ENCODE measurements around the gene MACROD2.

DNA sequence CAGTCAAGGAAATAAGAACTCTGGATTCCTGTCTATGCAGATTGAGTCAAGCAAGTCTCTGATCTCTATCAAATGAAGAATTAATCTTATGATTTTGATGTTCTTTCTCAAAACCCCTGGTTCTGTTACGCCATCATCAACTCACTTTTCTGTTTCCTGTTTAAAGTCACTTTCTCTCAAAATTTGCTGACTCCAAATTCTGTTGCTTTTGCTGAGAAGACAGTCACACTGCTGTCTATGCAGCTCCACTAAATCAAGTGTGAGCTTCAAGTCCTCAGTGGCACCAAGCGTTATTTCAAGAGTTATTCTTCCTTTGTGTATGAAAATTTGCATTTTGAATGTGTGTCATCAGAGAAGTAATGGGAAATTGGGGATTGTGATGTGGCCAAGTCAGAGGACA is 1914.7 kb downstream of the MACROD2 start:
- TF ChIP-seq, protein P1, sequence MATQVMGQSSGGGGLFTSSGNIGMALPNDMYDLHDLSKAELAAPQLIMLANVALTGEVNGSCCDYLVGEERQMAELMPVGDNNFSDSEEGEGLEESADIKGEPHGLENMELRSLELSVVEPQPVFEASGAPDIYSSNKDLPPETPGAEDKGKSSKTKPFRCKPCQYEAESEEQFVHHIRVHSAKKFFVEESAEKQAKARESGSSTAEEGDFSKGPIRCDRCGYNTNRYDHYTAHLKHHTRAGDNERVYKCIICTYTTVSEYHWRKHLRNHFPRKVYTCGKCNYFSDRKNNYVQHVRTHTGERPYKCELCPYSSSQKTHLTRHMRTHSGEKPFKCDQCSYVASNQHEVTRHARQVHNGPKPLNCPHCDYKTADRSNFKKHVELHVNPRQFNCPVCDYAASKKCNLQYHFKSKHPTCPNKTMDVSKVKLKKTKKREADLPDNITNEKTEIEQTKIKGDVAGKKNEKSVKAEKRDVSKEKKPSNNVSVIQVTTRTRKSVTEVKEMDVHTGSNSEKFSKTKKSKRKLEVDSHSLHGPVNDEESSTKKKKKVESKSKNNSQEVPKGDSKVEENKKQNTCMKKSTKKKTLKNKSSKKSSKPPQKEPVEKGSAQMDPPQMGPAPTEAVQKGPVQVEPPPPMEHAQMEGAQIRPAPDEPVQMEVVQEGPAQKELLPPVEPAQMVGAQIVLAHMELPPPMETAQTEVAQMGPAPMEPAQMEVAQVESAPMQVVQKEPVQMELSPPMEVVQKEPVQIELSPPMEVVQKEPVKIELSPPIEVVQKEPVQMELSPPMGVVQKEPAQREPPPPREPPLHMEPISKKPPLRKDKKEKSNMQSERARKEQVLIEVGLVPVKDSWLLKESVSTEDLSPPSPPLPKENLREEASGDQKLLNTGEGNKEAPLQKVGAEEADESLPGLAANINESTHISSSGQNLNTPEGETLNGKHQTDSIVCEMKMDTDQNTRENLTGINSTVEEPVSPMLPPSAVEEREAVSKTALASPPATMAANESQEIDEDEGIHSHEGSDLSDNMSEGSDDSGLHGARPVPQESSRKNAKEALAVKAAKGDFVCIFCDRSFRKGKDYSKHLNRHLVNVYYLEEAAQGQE (IDR thresholded peaks at IDR 0.05; ENCODE audit: unreplicated experiment), result no peak
- TF ChIP-seq, protein P2, sequence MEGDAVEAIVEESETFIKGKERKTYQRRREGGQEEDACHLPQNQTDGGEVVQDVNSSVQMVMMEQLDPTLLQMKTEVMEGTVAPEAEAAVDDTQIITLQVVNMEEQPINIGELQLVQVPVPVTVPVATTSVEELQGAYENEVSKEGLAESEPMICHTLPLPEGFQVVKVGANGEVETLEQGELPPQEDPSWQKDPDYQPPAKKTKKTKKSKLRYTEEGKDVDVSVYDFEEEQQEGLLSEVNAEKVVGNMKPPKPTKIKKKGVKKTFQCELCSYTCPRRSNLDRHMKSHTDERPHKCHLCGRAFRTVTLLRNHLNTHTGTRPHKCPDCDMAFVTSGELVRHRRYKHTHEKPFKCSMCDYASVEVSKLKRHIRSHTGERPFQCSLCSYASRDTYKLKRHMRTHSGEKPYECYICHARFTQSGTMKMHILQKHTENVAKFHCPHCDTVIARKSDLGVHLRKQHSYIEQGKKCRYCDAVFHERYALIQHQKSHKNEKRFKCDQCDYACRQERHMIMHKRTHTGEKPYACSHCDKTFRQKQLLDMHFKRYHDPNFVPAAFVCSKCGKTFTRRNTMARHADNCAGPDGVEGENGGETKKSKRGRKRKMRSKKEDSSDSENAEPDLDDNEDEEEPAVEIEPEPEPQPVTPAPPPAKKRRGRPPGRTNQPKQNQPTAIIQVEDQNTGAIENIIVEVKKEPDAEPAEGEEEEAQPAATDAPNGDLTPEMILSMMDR (conservative IDR thresholded peaks at IDR 0.05; ENCODE audit: low read depth in 2 of 2), result no peak
- TF ChIP-seq POLR2AphosphoS5 (IDR thresholded peaks at IDR 0.05; ENCODE audit: low read depth), result no peak
- no peak for TF ChIP-seq EZH2 (IDR thresholded peaks at IDR 0.05; ENCODE audit: low read depth, unreplicated experiment)
- TF ChIP-seq, protein P3, sequence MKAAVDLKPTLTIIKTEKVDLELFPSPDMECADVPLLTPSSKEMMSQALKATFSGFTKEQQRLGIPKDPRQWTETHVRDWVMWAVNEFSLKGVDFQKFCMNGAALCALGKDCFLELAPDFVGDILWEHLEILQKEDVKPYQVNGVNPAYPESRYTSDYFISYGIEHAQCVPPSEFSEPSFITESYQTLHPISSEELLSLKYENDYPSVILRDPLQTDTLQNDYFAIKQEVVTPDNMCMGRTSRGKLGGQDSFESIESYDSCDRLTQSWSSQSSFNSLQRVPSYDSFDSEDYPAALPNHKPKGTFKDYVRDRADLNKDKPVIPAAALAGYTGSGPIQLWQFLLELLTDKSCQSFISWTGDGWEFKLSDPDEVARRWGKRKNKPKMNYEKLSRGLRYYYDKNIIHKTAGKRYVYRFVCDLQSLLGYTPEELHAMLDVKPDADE (IDR thresholded peaks at IDR 0.05), result no peak
- no peak for TF ChIP-seq EZH2phosphoT487 (IDR thresholded peaks at IDR 0.05; ENCODE audit: unreplicated experiment)
- no peak for TF ChIP-seq ZNF331 (CRISPR knock-in tag; IDR thresholded peaks at IDR 0.05; ENCODE audit: low read depth)
- no peak for TF ChIP-seq CREB1 (CRISPR knock-in tag; IDR thresholded peaks at IDR 0.05; ENCODE audit: low read depth)
- TF ChIP-seq JUNB (IDR thresholded peaks at IDR 0.05; ENCODE audit: unreplicated experiment), result no peak
- TF ChIP-seq STAT1 (IDR thresholded peaks at IDR 0.05; ENCODE audit: unreplicated experiment), result no peak
- TF ChIP-seq ZNF114 (CRISPR knock-in tag; IDR thresholded peaks at IDR 0.05), result no peak

Data from GM23338 (cell line).